Kidney tubule cell (primary cell): ENCODE measurements around the gene CKLF.
"Not testable (repeated sequence)": the region's sequence is repeated elsewhere in the genome, so short reads cannot be mapped to it uniquely, and the experiment has no call there.

Experiments
- DNase-seq: peaks from one replicate; pipeline ENCODE4 v3.0.0-alpha.2; 2018; ENCODE audit warnings: low spot score

Gene CKLF

GRCh38 chr16:66552286-66553177 is at the start of gene CKLF:
Gene CKLF (plus strand): TSS chr16:66552576. CDS start chr16:66552716, 140 bp downstream.
- DNase-seq, result peak; percentile 92

- DNase-seq, result no peak
Observed at GRCh38 chr16:66503030-66503429, 49.3 kb upstream of the CKLF start.

- DNase-seq, result no peak
Observed at GRCh38 chr16:66503612-66504011, 48.8 kb upstream of the CKLF start.

GRCh38 chr16:66507731-66508239 is 44.6 kb upstream of the CKLF start:
- peak; percentile 79 for DNase-seq

GRCh38 chr16:66508248-66508913 is 44.0 kb upstream of the CKLF start:
- peak; percentile 99 for DNase-seq

- DNase-seq, result no peak
Observed at GRCh38 chr16:66508914-66509496, 43.4 kb upstream of the CKLF start.

GRCh38 chr16:66509576-66509975 is 42.8 kb upstream of the CKLF start:
- no peak for DNase-seq

GRCh38 chr16:66510298-66510697 is 42.1 kb upstream of the CKLF start:
- DNase-seq, result no peak

GRCh38 chr16:66510711-66511601 is 41.4 kb upstream of the CKLF start:
- DNase-seq, result peak; percentile 68

GRCh38 chr16:66511602-66512271 is 40.6 kb upstream of the CKLF start:
- DNase-seq, result peak; percentile 99

- DNase-seq, result peak; percentile 42
Observed at GRCh38 chr16:66512272-66513110, 39.9 kb upstream of the CKLF start.

- peak; percentile 97 for DNase-seq
Observed at GRCh38 chr16:66513111-66513723, 39.2 kb upstream of the CKLF start.

GRCh38 chr16:66514391-66514790 is 38.0 kb upstream of the CKLF start:
- DNase-seq, result not testable (repeated sequence)

GRCh38 chr16:66514980-66515595 is 37.3 kb upstream of the CKLF start:
- DNase-seq, result not testable (repeated sequence)

GRCh38 chr16:66515596-66516508 is 36.5 kb upstream of the CKLF start:
- DNase-seq, result peak; percentile 89

- DNase-seq, result no peak
Observed at GRCh38 chr16:66516509-66516807, 35.9 kb upstream of the CKLF start.

- DNase-seq, result peak; percentile 100
Observed at GRCh38 chr16:66516808-66517585, 35.4 kb upstream of the CKLF start.
